ENCODE measurements around the gene MEIS1.

Gene MEIS1

GRCh38 chr2:66541646-66542045 lies 106.7 kb downstream of the MEIS1 start:
- DNase-seq: no peak

GRCh38 chr2:66543257-66543767 lies 108.4 kb downstream of the MEIS1 start:
- no peak for DNase-seq

- DNase-seq: no peak
Measured at GRCh38 chr2:66544258-66544657, 109.3 kb downstream of the MEIS1 start.

- no peak for DNase-seq
Measured at GRCh38 chr2:66545258-66545657, 110.3 kb downstream of the MEIS1 start.

GRCh38 chr2:66547118-66547517 lies 112.2 kb downstream of the MEIS1 start:
- DNase-seq: no peak

GRCh38 chr2:66547887-66548286 lies 113.0 kb downstream of the MEIS1 start:
- DNase-seq: no peak

- DNase-seq: no peak
Measured at GRCh38 chr2:66548422-66548821, 113.5 kb downstream of the MEIS1 start.

- no peak for DNase-seq
Measured at GRCh38 chr2:66550826-66551225, 115.9 kb downstream of the MEIS1 start.

- DNase-seq: no peak
Measured at GRCh38 chr2:66553370-66553769, 118.4 kb downstream of the MEIS1 start.

GRCh38 chr2:66555091-66555490 lies 120.2 kb downstream of the MEIS1 start:
- DNase-seq: no peak

GRCh38 chr2:66555501-66556324 lies 120.8 kb downstream of the MEIS1 start:
- no peak for DNase-seq

- no peak for DNase-seq
Measured at GRCh38 chr2:66559672-66560071, 124.7 kb downstream of the MEIS1 start.

GRCh38 chr2:66560683-66561082 lies 125.8 kb downstream of the MEIS1 start:
- DNase-seq: no peak

GRCh38 chr2:66561645-66562303 lies 126.8 kb downstream of the MEIS1 start:
- DNase-seq: no peak

- no peak for DNase-seq
Measured at GRCh38 chr2:66562304-66562685, 127.4 kb downstream of the MEIS1 start.

GRCh38 chr2:66563473-66563872 lies 128.5 kb downstream of the MEIS1 start:
- no peak for DNase-seq

- DNase-seq: no peak
Measured at GRCh38 chr2:66565291-66565690, 130.4 kb downstream of the MEIS1 start.

- no peak for DNase-seq
Measured at GRCh38 chr2:66566726-66567399, 131.9 kb downstream of the MEIS1 start.

- no peak for DNase-seq
Measured at GRCh38 chr2:66567729-66568128, 132.8 kb downstream of the MEIS1 start.

GRCh38 chr2:66568650-66569300 lies 133.8 kb downstream of the MEIS1 start:
- DNase-seq: no peak

- DNase-seq: no peak
Measured at GRCh38 chr2:66569321-66569851, 134.5 kb downstream of the MEIS1 start.

- DNase-seq: no peak
Measured at GRCh38 chr2:66569974-66570373, 135.0 kb downstream of the MEIS1 start.

GRCh38 chr2:66570471-66570870 lies 135.5 kb downstream of the MEIS1 start:
- DNase-seq: no peak
